ENCODE data around the gene RABGAP1L.

DNA sequence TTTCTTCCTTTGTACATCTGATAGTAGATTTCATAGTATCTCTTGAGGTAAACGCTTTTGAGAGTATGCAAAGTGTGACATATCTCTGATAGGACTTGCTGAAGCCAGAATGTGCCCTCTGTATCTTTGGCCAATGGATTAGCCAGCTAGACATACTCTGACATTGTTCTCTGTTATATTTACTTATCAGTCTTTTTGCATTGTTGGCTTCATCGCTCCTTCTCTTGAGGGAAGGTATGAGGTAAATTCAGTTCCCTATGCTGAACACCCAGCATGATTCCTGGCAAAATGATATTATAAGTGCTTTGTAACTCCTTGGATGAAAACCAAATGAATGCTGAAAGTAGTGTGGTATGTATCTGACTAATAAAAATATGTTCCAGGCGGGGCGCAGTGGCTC lies 677.2 kb downstream of the RABGAP1L start:
- TF ChIP-seq POLR2A (IDR thresholded peaks at IDR 0.05; ENCODE audit: low read depth, low read length) = no peak
- TF ChIP-seq POLR2AphosphoS5 (IDR thresholded peaks at IDR 0.05; ENCODE audit: insufficient read depth, low read depth, low read length) = no peak
- TF ChIP-seq, protein P1, sequence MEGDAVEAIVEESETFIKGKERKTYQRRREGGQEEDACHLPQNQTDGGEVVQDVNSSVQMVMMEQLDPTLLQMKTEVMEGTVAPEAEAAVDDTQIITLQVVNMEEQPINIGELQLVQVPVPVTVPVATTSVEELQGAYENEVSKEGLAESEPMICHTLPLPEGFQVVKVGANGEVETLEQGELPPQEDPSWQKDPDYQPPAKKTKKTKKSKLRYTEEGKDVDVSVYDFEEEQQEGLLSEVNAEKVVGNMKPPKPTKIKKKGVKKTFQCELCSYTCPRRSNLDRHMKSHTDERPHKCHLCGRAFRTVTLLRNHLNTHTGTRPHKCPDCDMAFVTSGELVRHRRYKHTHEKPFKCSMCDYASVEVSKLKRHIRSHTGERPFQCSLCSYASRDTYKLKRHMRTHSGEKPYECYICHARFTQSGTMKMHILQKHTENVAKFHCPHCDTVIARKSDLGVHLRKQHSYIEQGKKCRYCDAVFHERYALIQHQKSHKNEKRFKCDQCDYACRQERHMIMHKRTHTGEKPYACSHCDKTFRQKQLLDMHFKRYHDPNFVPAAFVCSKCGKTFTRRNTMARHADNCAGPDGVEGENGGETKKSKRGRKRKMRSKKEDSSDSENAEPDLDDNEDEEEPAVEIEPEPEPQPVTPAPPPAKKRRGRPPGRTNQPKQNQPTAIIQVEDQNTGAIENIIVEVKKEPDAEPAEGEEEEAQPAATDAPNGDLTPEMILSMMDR (IDR thresholded peaks at IDR 0.05; ENCODE audit: extremely low read depth in 1 of 2, insufficient read depth in 1 of 2, low read depth in 1 of 2, low read length in 2 of 2) = no peak
- TF ChIP-seq FOS (IDR thresholded peaks at IDR 0.05; ENCODE audit: borderline replicate concordance, insufficient read depth, low read length) = no peak
- no peak for TF ChIP-seq MYC (IDR thresholded peaks at IDR 0.05; ENCODE audit: low read depth, low read length)
- TF ChIP-seq, protein P2, sequence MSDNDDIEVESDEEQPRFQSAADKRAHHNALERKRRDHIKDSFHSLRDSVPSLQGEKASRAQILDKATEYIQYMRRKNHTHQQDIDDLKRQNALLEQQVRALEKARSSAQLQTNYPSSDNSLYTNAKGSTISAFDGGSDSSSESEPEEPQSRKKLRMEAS (IDR thresholded peaks at IDR 0.05; ENCODE audit: insufficient read depth, insufficient read length) = no peak
- TF ChIP-seq EZH2 (IDR thresholded peaks at IDR 0.05; ENCODE audit: borderline replicate concordance, low read depth, low read length, severe bottlenecking) = no peak

Measured in endothelial cell of umbilical vein (primary cell).